Coronary artery (tissue), 2 donors: ENCODE results near the gene UBXN6.

Source experiments
- DNase-seq: peaks from one replicate; pipeline ENCODE4 v3.0.0-alpha.2; 2017; ENCODE audit warnings: low spot score
- H3K27ac ChIP-seq, 2 donors: fragments of 200-600 bp; sonication (generic); one replicate each; pipeline ENCODE4 v1.5.1; 2016 to 2019
- H3K4me3 ChIP-seq: fragments of 200-600 bp; sonication (generic); 2 replicates; pipeline ENCODE4 v1.5.1; 2016; ENCODE audit warnings: mild to moderate bottlenecking, moderate library complexity
- CTCF ChIP-seq: fragments of 200-600 bp; sonication (generic); IDR thresholded peaks from one replicate; pipeline ENCODE4 v1.5.1; 2019; ENCODE audit warnings: antibody characterized with exemption

Gene UBXN6

GRCh38 chr19:4482721-4483364 is 25.2 kb upstream of the UBXN6 start:
- no peak for TF ChIP-seq CTCF
- Histone ChIP-seq H3K4me3 (no peak overlapping the region), H3K27ac (no peak overlapping the region)
- DNase-seq = no peak

- Histone ChIP-seq H3K4me3 (no peak overlapping the region), H3K27ac (no peak overlapping the region)
- TF ChIP-seq CTCF = no peak
- no peak for DNase-seq
Measured at GRCh38 chr19:4477034-4477801, 19.6 kb upstream of the UBXN6 start.

GRCh38 chr19:4474514-4475022 is 17.0 kb upstream of the UBXN6 start:
- TF ChIP-seq CTCF = no peak
- Histone ChIP-seq H3K27ac (no peak overlapping the region), H3K4me3 (peak overlapping the region; percentile 86)
- no peak for DNase-seq

GRCh38 chr19:4473763-4474513 is 16.3 kb upstream of the UBXN6 start:
- no peak overlapping the region for H3K27ac ChIP-seq
- H3K4me3 ChIP-seq = peak overlapping the region; percentile 86
- no peak for TF ChIP-seq CTCF
- DNase-seq = no peak

- Histone ChIP-seq H3K27ac (peak overlapping the region in 1 of 2 donors; percentile 54), H3K4me3 (peak overlapping the region; percentile 86)
- no peak for TF ChIP-seq CTCF
- DNase-seq = no peak
Measured at GRCh38 chr19:4473011-4473762, 15.6 kb upstream of the UBXN6 start.

- Histone ChIP-seq H3K4me3 (peak within 1 kb of the TSS; percentile 86), H3K27ac (peak within 1 kb of the TSS; percentile 70 to 85)
- no peak for TF ChIP-seq CTCF
- DNase-seq = no peak
Measured at GRCh38 chr19:4472174-4472974, 14.8 kb upstream of the UBXN6 start, which contains the start of gene HDGFL2. HDGFL2 (plus strand) TSS chr19:4472297; CDS start chr19:4472351, 54 bp downstream.
